T-helper 2 cell treated with Interferon-gamma antibody and Interleukin-4, amounts not matched to agents 5 μg/mL and 100 μg/mL, for 36 hours (primary cell): ENCODE measurements around the gene SSBP2.
"Not testable (repeated sequence)": the region's sequence is repeated elsewhere in the genome, so short reads cannot be mapped to it uniquely, and the experiment has no call there.

ENCODE experiments used
- DNase-seq: peaks from one replicate; pipeline ENCODE4 v3.0.0; 2021; ENCODE audit warnings: low spot score
- H3K27ac Mint-ChIP-seq: one replicate; pipeline ENCODE4 v1.8.0; 2021; ENCODE audit warnings: mild to moderate bottlenecking, mixed read lengths
- H3K27me3 Mint-ChIP-seq: one replicate; pipeline ENCODE4 v1.8.0; 2021; ENCODE audit warnings: low read depth, mixed read lengths
- H3K36me3 Mint-ChIP-seq: one replicate; pipeline ENCODE4 v1.8.0; 2021; ENCODE audit warnings: low read depth, mixed read lengths
- H3K4me1 Mint-ChIP-seq: one replicate; pipeline ENCODE4 v1.8.0; 2021; ENCODE audit warnings: low read depth, mixed read lengths
- H3K4me3 Mint-ChIP-seq: one replicate; pipeline ENCODE4 v1.8.0; 2022; ENCODE audit warnings: mild to moderate bottlenecking, moderate library complexity, mixed read lengths
- H3K9me3 Mint-ChIP-seq: one replicate; pipeline ENCODE4 v1.8.0; 2021; ENCODE audit warnings: mixed read lengths

The SSBP2 gene

GRCh38 chr5:81418606-81419005 lies 332.3 kb downstream of the SSBP2 start:
- no peaks in the 10 kb centered on the region for H3K27me3 Mint-ChIP-seq
- peaks cover 7% of the 10 kb centered on the region for H3K36me3 Mint-ChIP-seq
- no peak overlapping the region for H3K27ac Mint-ChIP-seq
- H3K4me1 Mint-ChIP-seq, result peaks cover 34% of the 10 kb centered on the region
- DNase-seq, result no peak
- no peaks in the 10 kb centered on the region for H3K9me3 Mint-ChIP-seq
- no peak overlapping the region for H3K4me3 Mint-ChIP-seq

GRCh38 chr5:81417052-81417451 lies 333.8 kb downstream of the SSBP2 start:
- H3K36me3 Mint-ChIP-seq, result peaks cover 8% of the 10 kb centered on the region
- no peaks in the 10 kb centered on the region for H3K9me3 Mint-ChIP-seq
- no peaks in the 10 kb centered on the region for H3K27me3 Mint-ChIP-seq
- H3K27ac Mint-ChIP-seq, result no peak overlapping the region
- H3K4me1 Mint-ChIP-seq, result peaks cover 27% of the 10 kb centered on the region
- no peak for DNase-seq
- H3K4me3 Mint-ChIP-seq, result no peak overlapping the region

GRCh38 chr5:81409896-81410295 lies 341.0 kb downstream of the SSBP2 start:
- H3K4me1 Mint-ChIP-seq, result peaks cover 1% of the 10 kb centered on the region
- H3K4me3 Mint-ChIP-seq, result no peak overlapping the region
- no peaks in the 10 kb centered on the region for H3K27me3 Mint-ChIP-seq
- DNase-seq, result no peak
- H3K27ac Mint-ChIP-seq, result no peak overlapping the region
- no peaks in the 10 kb centered on the region for H3K9me3 Mint-ChIP-seq
- H3K36me3 Mint-ChIP-seq, result peaks cover 2% of the 10 kb centered on the region

- Mint-ChIP-seq H3K27me3 (no peaks in the 10 kb centered on the region), H3K4me3 (no peak overlapping the region), H3K4me1 (peaks cover 1% of the 10 kb centered on the region), H3K36me3 (peaks cover 2% of the 10 kb centered on the region), H3K9me3 (no peaks in the 10 kb centered on the region), H3K27ac (no peak overlapping the region)
- DNase-seq, result no peak
These were observed 341.5 kb downstream of the SSBP2 start for GRCh38 chr5:81409361-81409760.

- DNase-seq, result no peak
- no peaks in the 10 kb centered on the region for H3K9me3 Mint-ChIP-seq
- H3K27me3 Mint-ChIP-seq, result no peaks in the 10 kb centered on the region
These were observed 342.4 kb downstream of the SSBP2 start for GRCh38 chr5:81408496-81408895.

GRCh38 chr5:81407811-81408210 lies 343.1 kb downstream of the SSBP2 start:
- not testable (repeated sequence) for H3K4me1 Mint-ChIP-seq, H3K36me3 Mint-ChIP-seq, H3K27me3 Mint-ChIP-seq, H3K27ac Mint-ChIP-seq, DNase-seq, H3K4me3 Mint-ChIP-seq, H3K9me3 Mint-ChIP-seq

More at GRCh38 chr5:81408496-81408895, 342.4 kb downstream of the SSBP2 start:
- H3K4me1 Mint-ChIP-seq, result peaks cover 1% of the 10 kb centered on the region
- H3K36me3 Mint-ChIP-seq, result peaks cover 2% of the 10 kb centered on the region
- no peak overlapping the region for H3K27ac Mint-ChIP-seq
- H3K4me3 Mint-ChIP-seq, result no peak overlapping the region

- peaks cover 2% of the 10 kb centered on the region for H3K27me3 Mint-ChIP-seq
- no peak overlapping the region for H3K27ac Mint-ChIP-seq
- peaks cover 1% of the 10 kb centered on the region for H3K4me1 Mint-ChIP-seq
- DNase-seq, result no peak
- no peak overlapping the region for H3K4me3 Mint-ChIP-seq
- H3K36me3 Mint-ChIP-seq, result no peaks in the 10 kb centered on the region
- no peaks in the 10 kb centered on the region for H3K9me3 Mint-ChIP-seq
These were observed 345.6 kb downstream of the SSBP2 start for GRCh38 chr5:81405126-81405891.

GRCh38 chr5:81402192-81402930 lies 348.5 kb downstream of the SSBP2 start:
- Mint-ChIP-seq H3K9me3 (no peaks in the 10 kb centered on the region), H3K27me3 (peaks cover 6% of the 10 kb centered on the region), H3K36me3 (no peaks in the 10 kb centered on the region), H3K27ac (no peak overlapping the region), H3K4me3 (no peak overlapping the region), H3K4me1 (no peaks in the 10 kb centered on the region)
- no peak for DNase-seq

- Mint-ChIP-seq H3K27me3 (peaks cover 14% of the 10 kb centered on the region), H3K36me3 (no peaks in the 10 kb centered on the region), H3K9me3 (no peaks in the 10 kb centered on the region), H3K4me3 (no peak overlapping the region), H3K4me1 (peaks cover 2% of the 10 kb centered on the region), H3K27ac (no peak overlapping the region)
- no peak for DNase-seq
These were observed 349.6 kb downstream of the SSBP2 start for GRCh38 chr5:81401266-81401665.

GRCh38 chr5:81400375-81400774 lies 350.5 kb downstream of the SSBP2 start:
- Mint-ChIP-seq H3K36me3 (no peaks in the 10 kb centered on the region), H3K4me3 (no peak overlapping the region), H3K9me3 (peaks cover 1% of the 10 kb centered on the region), H3K27me3 (peaks cover 21% of the 10 kb centered on the region), H3K4me1 (peaks cover 7% of the 10 kb centered on the region), H3K27ac (no peak overlapping the region)
- DNase-seq, result no peak

- peaks cover 33% of the 10 kb centered on the region for H3K27me3 Mint-ChIP-seq
These were observed 352.2 kb downstream of the SSBP2 start for GRCh38 chr5:81398741-81399140.

GRCh38 chr5:81397176-81397575 lies 353.7 kb downstream of the SSBP2 start:
- Mint-ChIP-seq H3K4me3 (no peak overlapping the region), H3K36me3 (peaks cover 2% of the 10 kb centered on the region), H3K27ac (no peak overlapping the region), H3K27me3 (peaks cover 46% of the 10 kb centered on the region), H3K4me1 (peaks cover 11% of the 10 kb centered on the region), H3K9me3 (peaks cover 5% of the 10 kb centered on the region)
- no peak for DNase-seq

More at GRCh38 chr5:81398741-81399140, 352.2 kb downstream of the SSBP2 start:
- peaks cover 5% of the 10 kb centered on the region for H3K9me3 Mint-ChIP-seq
- no peak for DNase-seq
- peaks cover 2% of the 10 kb centered on the region for H3K36me3 Mint-ChIP-seq
- peaks cover 7% of the 10 kb centered on the region for H3K4me1 Mint-ChIP-seq
- H3K4me3 Mint-ChIP-seq, result no peak overlapping the region
- H3K27ac Mint-ChIP-seq, result no peak overlapping the region

- DNase-seq, result no peak
- H3K4me1 Mint-ChIP-seq, result peaks cover 11% of the 10 kb centered on the region
- no peak overlapping the region for H3K4me3 Mint-ChIP-seq
- peaks cover 53% of the 10 kb centered on the region for H3K27me3 Mint-ChIP-seq
- peaks cover 2% of the 10 kb centered on the region for H3K36me3 Mint-ChIP-seq
- H3K9me3 Mint-ChIP-seq, result peaks cover 5% of the 10 kb centered on the region
- H3K27ac Mint-ChIP-seq, result no peak overlapping the region
These were observed 355.6 kb downstream of the SSBP2 start for GRCh38 chr5:81395262-81395661.
